HG02852 (cell line): ENCODE measurements around the gene DDI2.
"Not testable (repeated sequence)": the region's sequence is repeated elsewhere in the genome, so short reads cannot be mapped to it uniquely, and the experiment has no call there.

Experiments
- ATAC-seq: cut with Tn5 transposase; IDR thresholded peaks from one replicate; pipeline ENCODE4 v1.9.1; 2021; ENCODE audit warnings: mild to moderate bottlenecking, moderate library complexity; ENCODE audit not compliant: unreplicated experiment

Gene DDI2

DNA sequence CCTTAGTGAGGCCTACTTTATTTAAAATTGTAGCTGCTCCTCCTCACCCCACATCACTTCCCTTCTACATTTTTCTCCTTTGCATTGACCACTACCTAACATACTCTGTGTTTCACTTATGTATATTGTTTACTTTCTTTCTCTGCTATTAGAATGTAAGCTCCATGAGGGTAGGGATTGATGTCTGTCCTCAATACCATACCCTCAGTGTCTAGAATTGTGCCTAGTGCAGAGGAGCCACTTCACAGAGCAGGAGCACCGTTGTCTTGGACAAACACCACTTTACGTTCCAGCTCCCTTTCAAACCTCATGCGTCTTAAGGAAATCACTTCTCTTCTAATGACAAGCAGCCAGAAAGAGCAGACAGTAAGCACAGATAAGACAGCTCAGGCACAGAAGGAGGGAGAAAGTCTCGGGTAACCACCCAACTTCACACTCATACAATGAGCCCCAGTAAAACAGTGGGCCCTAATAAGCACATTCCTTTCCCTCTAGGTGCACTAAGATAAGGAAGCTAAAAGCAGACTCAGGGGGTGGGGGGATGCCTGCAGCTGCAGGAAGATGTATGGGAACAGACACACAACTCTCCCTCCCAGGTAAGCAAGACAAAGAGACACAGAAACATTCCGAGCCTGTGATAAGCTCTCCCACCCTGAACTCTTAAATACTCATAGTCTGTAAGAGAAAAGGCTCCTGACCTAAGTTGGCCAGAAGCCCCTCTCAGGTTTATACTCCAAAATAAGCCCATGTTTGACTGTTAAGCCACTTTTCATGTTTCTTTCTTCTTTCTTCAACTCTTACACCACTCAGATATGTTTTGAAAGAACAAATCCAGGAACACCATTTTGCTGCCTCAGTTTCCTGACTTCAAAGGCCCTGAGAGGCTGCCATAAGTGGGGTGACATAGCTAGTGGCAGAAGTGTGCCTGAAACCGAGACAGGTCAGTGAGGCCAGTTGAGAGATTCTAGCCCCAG is 59.7 kb downstream of the DDI2 start:
- no peak for ATAC-seq

DNA sequence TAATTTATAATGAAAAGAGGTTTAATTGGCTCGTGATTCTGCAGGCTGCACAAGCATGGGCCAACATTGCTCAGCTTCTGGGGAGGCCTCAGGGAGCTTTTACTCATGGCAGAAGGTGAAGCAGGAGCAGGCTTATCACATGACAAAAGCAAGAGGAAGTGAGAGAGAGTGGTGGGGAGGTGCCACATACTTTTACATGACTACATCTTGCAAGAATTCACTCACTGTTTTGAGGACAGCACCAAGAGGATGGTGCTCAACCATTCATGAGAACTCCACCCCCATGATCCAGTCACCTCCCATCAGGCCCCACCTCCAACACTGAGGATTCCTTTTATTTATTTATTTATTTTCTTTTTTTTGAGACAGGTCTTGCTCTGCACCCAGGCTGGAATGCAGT is 61.3 kb downstream of the DDI2 start:
- no peak for ATAC-seq

DNA sequence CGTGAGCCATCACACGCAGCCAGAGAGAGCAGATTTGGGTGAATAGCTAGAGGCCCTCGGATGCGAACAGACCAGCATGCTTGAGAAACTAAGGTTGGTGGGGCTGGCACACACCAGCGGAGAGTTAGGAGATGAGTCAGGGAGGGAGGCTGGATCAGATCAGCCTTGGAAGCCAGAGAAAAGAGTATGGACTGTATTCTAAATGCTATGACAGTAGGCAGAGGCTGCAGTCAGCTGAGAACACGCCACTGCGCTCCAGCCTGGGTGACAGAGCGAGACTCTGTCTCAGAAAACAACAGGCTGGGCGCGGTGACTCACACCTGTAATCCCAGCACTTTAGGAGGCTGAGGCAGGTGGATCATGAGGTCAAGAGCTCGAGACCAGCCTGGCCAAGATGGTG is 62.9 kb downstream of the DDI2 start:
- no peak for ATAC-seq

DNA sequence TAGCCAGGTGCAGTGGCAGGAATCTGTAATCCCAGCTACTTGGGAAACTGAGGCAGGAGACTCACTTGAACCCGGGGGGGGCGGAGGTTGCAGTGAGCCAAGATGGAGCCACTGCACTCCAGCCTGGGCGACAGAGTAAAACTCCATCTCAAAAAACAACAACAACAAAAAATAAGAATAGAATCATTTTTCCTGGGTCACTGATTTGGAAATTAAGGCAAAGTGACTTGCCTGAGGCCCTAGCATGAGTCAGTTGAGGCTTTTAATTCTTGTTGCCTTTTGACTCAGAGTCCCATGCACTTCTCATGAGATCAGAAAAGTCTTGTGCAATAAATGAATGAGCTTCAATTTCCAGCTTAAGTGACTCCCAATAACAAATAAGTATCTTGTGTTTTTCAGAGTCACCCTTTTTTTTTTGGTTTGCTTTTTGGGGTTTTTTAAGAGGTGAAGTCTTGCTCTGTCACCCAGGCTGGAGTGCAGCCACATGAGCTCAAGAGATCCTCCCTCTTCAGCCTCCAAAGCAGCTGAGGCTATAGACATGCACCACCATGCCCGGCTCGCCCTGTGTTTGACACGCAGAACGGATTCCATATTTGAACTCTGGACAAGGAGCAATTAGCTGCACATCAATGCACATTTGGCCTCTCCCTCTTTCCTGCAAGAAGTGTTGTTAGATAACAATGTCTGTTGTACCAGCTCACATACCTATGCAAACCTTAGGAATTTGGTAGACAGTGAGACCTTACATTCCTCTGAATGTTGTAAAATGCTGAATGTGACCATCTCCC is 63.5 kb downstream of the DDI2 start:
- ATAC-seq, result no peak

DNA sequence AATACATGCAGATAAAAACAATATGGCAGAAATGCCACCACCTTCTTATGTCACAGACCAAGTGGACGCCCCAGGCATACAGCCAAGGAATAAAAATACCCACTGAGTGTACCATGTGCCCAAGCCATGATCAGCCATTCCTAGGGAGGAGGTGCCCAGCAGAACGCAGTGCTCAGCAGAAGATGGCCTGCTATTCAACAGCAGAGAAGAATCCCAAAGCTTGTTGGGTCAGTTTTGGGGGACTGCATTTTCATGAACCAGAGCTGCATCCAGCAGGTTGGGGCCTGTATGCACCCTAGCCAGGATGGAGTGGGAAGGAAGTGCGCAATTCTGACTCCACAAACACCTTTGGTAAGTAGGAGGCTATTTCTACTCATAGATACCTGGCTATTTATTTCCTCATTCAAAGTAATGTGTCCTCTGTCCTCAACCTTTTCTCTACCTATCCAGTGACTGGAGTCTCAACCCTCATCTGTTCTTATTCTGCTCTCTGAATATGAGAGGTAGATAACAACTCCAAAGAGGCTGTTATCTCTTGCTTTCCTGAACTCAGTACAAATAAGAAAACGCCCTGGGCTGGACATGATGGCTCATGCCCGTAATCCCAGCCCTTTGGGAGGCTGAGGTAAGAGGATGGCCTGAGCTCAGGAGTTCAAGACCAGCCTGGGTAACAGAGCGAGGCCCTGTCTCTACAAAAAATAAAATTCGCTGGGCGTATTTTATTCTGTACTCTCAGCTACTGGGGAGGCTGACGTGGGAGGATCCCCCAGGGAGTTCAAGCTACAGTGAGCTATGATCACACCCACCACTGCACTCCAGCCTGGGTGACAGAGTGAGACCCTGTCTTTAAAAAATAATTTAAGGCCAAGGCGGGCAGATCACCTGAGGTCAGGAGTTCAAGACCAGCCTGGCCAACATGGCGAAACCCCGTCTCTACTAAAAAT is 64.4 kb downstream of the DDI2 start:
- no peak for ATAC-seq

DNA sequence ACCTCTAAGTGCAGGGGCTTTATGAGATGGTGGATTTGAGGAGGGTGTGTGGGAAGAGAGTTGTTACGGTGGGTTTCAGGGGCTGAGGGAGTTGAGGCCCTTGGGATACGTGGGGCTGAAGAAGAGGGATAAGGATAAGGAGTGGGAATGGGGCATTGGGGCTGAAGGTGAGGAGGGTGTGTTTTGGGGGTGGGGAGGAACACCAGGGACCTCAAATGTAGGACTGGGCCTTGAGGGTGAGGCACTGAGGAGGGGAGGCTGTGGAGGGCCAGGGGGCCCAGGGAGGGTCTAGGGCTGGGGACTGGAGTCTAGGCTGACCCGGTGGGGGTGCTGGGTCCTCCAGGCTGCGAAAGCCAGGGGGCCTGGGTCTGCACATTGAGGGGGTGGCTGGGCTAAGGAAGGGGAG is 65.7 kb downstream of the DDI2 start:
- no peak for ATAC-seq

DNA sequence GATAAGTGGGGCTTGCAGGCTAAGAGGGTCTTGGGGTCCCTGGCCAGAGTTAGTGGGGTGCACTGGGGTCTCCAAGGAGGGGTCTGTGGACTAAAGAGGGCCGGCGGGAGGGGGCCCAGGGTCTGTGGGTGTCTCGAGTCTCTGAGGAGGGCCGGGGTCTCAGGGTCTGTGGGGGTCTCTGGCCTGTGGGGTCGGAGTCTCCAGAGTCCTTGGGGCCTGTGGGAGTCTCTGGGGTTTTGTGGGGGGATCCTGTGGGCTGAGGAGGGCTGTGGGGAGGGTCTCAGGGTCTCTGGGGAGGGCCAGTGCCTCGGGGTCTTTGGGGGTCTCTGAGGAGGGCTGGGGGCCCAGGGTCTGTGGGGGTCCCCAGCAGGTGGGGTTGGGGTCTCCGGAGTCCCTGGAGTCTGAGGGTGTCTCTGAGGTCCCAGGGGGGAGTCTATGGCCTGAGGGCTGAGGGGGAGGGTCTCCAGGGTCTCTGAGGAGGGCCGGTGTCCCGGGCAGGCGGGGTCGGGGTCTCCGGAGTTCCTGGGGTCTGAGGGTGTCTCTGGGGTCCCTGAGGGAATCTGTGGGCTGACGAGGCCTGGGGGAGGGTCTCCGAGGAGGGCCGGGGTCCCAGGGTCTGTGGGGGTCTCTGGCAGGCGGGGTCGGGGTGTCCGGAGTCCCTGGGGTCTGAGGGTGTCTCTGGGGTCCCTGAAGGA is 66.2 kb downstream of the DDI2 start:
- ATAC-seq, result no peak

DNA sequence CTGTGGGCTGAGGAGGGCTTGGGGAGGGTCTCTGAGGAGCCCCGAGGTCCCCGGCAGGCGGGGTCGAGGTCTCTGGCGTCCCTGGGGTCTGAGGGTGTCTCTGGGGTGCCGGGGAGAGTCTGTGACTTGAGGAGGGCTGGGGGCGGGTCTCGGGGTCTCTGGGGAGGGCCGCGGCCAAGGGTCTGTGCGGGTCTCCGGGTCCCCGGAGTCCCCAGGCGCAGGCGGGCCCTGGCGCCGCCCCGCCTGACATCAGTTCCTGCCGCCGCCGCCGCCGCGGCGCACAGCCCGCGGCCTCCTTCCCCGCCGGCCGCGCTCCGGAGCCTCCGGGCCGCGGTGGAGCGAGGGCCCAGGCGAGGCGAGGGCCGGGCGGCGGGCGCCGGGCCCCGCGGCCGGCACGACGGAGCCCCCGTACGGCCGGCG is 66.8 kb downstream of the DDI2 start, which contains the start of gene PLEKHM2:
TSS of gene PLEKHM2 (plus strand) at position 279 of the 420 bp plus-strand sequence. CDS start 239 bp downstream, outside the sequence.
- peak; percentile 63 for ATAC-seq

DNA sequence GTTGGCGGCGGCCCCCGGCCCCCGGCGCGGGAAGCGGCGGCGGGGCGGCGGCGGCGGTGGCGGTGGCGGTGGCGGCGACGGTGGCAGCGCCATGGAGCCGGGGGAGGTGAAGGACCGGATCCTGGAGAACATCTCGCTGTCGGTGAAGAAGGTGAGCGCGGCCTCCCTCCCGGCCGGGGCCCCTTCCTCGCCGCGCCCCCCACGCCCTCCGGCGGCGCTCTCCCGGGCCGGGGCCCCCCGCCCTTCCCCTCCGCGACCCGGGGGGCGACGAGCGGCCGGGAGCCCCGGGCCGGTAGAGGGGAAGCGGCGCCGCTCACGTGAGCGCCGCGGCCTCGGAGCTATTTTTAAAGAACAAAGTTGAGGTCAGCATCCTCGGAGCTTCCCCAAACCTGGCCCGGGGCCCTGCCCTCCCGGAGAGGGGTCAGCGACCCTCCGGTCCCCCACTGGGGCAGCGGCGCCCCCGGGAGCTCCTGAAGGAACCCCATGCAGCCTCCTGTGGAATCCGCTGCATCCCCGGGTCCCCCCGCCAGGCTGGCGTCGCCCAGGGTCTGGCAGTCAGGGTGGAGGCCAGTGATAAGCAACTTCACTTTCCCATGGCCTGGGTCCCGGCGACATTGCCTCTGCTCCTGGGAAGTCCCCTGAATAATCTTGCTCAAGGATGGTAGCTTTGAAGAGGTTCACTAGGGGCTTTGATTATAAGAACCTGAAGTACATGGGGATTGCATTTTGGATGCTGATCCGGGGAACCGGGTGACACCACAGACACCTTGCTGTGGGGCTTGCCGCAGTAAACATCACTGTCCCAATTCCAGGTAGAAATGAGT is 67.4 kb downstream of the DDI2 start:
- ATAC-seq, result peak; percentile 29

DNA sequence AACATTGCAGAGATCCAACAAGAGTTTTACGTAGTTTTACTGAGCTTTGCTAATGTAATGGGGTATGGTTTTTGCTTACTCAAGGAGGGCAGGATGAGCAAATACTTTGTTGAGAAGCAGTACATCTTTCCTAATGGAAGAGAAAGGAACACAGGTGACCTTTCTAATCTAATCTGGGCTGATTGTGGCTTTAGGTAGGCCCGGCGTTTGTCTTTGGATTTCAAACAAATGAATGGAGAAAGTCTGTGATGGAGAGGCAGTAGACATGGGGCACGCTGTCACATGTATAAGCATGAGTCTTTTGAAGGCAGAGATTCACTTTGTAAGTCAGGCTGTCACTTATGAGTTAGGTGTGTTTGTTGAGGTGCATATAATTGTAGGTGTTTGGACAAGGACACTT is 68.6 kb downstream of the DDI2 start:
- ATAC-seq, result no peak

DNA sequence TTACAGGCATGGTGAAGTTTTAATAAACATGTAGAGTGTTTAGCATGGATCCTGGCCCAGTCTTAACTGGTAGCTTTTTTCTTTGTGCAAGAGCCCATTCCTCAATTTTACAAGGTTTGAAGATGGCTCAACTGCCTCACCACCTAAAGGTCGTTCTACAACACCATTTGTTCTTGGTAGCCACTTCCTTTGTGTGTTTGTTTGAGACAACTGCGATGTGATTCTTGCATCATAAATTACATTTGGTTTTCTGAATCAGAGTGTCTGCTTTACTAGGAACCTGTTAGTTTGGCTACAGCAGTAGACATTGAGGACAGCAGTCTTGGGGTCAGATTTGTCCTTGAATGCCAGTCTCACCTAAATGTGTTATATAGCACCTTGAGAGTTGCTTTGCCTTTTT is 70.2 kb downstream of the DDI2 start:
- ATAC-seq, result no peak

DNA sequence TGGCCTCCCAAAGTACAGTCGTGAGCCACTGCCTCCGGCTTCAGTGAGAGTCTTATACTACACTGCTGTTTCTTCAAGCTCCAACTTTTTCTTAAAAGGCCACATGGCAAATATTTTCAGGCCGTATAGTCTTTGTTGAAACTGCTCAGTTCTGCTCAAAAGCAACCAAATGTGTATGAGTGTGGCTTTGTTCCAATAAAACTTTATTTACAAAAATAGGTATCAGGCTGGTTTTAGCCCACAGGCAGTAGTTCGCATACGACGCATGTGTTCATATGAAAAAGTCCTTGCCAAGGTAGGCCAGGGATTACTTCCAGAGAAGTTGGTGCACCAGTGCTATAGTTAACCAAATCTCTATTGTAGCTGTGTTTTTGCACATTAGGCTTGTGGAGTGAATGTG is 73.1 kb downstream of the DDI2 start:
- ATAC-seq, result no peak

DNA sequence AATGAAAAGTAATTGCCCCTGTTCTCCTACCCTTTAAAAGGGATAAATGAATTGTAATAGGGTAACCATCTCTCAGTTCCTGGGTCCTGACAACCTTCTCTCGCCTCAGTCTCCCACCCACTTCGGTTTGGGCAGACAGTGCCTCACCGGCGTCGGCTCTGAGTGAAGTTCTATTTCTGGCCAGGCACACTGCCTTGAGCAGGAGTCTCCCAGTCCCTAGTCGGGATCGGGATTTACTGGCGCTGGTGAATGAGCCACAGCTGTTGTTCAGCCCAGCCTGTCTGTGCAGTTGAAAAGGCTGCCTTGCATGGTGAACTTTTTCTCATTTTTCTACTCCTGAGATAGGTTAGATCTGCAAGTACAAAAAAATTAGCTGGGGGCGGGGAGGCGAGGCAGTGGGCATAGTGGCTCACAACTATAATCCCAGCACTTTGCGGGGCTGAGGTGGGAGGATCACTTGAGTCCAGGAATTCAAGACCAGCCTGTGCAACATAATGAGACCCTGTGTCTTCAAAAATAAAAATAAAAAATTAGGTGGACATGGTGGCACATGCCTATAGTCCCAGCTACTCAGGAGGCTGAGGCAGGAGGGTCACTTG is 74.3 kb downstream of the DDI2 start:
- ATAC-seq, result no peak

DNA sequence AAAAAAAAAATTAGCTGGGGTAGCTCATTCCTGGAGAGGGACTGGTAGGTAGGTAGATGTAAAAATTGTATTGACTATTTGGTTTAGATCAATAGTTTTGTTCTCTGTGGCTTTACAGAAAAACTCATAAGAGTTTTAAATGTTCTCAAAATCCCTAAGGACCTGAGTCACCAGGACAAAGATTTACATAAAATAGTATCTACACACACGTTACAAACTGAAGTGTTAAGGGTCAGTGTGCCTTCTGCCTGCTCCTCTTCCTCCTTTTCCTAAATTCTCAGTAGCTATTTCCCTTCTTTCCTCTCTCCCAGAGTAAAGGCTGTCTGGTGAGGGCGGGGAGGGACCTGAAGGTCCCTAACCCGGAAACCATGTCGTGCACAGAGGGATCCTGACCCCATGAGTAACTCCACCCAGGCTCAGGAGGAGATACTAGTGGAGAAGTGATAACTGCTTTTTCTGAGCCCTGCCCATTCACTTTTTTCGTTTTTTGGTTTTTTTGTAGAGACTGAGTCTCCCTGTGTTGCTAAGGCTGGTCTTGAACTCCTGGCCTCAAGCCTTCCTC is 74.9 kb downstream of the DDI2 start:
- ATAC-seq, result no peak

DNA sequence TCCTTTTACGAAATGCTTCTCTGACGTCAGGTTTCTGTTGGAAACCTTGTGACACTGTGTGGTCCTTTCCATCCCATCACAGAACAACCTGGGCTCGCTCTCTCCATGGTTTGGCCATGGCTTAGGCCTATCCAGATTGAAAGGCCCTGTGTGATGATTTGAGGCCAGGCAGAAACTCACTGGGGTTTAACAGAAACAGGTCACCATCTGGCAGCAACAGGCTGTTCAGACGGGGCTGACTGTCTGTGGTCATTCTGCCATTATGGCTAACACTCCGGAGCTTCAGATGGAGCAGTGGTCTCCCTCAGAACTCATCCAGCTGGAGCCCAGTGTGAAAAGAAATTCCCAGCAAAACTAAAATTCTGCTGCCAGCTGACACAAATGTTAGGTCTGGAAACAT is 76.1 kb downstream of the DDI2 start:
- no peak for ATAC-seq

DNA sequence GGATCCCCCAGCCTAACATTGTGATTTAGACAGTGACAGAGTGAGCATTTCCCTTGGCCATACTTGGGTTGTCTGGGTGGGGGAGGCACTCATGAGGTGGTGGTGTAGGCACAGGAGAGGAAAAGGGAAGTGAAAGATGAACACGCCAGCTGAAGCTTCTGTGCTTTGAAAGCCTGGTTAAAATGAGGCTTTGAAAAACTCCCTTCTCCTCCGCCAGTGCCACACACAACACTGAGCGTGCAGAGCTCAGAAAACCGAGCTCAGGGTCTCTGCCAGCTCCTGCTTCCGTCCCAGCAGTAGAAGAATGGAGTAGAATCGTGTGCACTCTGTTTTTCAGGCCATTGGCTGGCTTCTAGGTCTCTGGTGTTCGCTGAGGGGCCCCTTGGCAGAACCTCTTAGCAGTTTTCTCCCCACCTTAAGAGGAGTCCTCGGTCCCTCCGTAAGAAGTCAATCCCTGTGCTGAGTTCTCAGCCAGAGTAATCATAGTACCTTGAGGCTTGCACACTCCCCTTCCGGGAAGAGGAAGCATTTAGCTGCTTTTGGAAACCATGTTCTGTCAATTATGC is 79.8 kb downstream of the DDI2 start:
- peak; percentile 91 for ATAC-seq

DNA sequence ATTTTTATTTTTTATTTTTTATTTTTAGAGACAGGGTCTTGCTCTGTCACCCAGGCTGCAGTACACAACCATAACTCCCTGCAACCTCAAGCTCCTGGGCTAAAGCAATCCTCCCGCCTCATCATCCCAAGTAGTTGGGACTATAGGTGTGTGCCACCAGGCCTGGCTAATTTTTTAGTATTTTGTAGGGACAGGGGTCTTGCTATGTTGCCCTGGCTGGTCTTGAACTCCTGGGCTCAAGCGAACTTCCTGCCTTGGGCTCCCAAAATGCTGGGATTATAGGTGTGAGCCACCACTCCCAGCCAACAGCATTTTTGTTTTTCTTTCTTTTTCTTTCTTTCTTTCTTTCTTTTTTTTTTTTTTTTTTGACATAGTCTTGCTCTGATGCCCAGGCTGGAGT is 80.9 kb downstream of the DDI2 start:
- no peak for ATAC-seq

DNA sequence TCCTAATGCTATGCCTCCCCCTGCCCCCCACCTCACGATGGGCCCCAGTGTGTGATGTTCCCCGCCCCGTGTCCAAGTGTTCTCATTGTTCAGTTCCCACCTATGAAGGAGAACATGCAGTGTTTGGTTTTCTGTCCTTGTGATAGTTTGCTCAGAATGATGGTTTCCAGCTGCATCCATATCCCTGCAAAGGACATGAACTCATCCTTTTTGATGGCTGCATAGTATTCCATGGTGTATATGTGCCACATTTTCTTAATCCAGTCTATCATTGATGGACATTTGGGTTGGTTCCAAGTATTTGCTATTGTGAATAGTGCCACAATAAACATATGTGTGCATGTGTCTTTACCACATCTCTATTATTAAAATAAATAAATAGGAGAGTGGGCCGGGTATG is 82.1 kb downstream of the DDI2 start:
- not testable (repeated sequence) for ATAC-seq
